Dermis microvascular lymphatic vessel endothelial cell (primary cell): Measurements from ENCODE around the gene CFAP210. TPM values are rescaled to one million over a fixed set of nuclear protein-coding genes. Genes with fewer than 3 reads are reported as not detected.

Experiments
- DNase-seq, 2 donors: peaks; one replicate each; pipeline versions ENCODE4 v3.0.0 to v3.0.0-alpha.2; 2010; ENCODE audit warnings: low read depth in 2 of 2
- total RNA-seq: library from RNA; depleted of rRNA; stranded (reverse); fragments of >200 nt; gene quantifications from 2 replicates; pipeline ENCODE4 v1.2.1, GENCODE V29; 2014

CFAP210 gene, protein sequence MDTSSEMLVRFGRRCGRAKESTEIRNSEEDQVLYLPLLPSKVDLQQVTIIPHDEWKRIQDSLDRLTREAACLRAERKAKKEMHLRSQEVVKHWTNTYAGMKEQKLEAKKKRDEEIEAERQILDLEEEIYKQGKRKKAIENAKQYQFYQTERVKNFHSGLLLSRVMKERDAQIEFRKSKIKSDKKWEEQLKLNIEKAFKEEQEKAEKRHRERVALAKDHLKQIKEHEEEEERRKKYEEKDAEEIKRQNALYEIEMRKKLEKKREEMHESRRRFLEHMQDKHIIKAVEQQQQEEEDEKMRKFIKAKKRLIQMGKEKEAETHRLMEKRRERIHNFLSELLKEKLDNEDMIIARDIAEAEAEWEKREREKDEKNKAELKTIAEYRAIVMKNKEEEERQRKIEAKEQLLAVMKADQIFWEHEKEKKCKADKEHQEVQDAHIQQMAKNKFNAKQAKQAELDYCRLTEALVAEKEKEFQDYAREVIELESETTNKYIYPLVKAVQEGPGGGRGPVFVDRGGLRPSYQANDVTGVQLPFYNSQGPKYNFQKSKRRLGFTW
- not detected in 2 replicates for total RNA-seq

DNA sequence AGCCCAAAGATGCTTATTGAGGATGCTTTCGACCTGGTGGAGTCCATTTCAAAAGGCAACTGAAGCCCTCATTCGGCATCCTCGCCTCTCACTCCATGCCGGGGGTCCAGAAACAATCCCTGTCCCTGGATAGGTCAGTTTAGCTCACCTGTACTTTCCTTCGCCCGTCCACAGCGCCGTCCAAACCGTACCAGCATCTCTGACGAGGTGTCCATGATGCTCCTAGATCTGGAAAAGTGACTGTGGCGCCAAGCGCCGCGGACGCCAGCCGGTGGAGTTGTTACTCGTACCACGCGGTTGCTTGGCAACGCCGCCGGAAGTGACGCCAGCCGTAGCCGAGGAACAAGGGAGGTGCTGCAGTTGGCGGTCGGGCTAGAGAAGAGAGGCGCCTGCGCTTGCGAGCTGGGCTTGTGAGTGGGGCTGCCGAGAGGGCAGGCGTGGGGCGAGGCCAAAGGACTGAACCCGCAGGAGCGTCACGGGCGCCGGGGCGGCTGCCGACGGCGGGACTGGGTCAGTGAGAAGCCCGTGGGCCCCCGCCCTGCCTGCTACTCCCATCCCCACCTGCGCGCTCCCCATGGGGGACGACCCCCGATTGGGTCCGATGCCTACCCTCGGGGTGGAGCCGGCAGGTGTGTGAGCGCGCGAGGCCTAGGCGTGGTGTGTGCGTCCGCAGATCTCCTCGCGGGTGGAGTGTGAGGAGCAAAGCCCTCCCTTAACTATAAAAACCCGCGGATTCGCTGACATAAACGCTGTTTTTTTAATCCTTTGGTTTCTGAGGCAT, at the start of gene CFAP210, which contains the start of gene PHOSPHO2:
TSS of gene CFAP210 (minus strand) at position 293 of the 781 bp plus-strand sequence. CDS start at position 215, 78 bp downstream.
TSS of gene PHOSPHO2 (plus strand) at position 357 of the 781 bp plus-strand sequence. CDS start 6,503 bp downstream, outside the sequence.
- DNase-seq = peak; percentile 94 to 97

- no peak for DNase-seq
Observed at GRCh38 chr2:169743549-169743948, 49.3 kb upstream of the CFAP210 start.

DNA sequence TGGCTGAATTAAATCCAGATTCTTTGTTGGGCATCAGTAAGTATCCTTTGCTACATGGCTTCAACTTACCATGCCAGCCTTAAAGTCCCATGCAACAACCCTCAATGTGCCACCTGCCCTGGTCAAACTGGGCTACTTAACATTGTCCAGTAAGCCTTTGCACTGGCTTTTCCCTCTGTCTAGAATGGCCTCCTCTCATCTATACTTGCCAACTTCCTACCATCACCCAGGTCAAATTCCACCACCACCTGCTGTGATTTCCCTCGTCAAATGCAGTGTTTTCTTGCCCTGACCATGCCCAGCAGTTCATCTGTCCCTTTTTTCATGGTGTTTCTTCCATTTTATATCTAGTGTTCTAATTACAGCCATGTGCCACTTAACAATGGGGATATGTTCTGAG, 45.1 kb upstream of the CFAP210 start:
- no peak for DNase-seq

GRCh38 chr2:169738566-169739229, 44.5 kb upstream of the CFAP210 start:
- no peak for DNase-seq

- peak in 1 of 2 donors; percentile 59 for DNase-seq
Observed at GRCh38 chr2:169736902-169737301, 42.7 kb upstream of the CFAP210 start.

DNA sequence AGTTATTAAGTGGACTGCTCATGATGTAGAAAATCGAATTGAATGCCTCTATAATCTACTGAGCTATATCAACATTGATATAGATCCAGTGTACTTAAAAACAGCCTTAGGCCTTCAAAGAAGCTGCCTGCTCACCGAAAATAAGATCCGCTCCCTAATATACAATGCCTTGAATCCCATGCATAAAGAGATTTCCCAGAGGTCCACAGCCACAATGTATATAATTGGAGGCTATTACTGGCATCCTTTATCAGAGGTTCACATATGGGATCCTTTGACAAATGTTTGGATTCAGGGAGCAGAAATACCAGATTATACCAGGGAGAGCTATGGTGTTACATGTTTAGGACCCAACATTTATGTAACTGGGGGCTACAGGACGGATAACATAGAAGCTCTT, 41.4 kb upstream of the CFAP210 start:
- no peak for DNase-seq

- peak in 1 of 2 donors; percentile 29 for DNase-seq
Observed at GRCh38 chr2:169734169-169734847, 40.1 kb upstream of the CFAP210 start.

DNA sequence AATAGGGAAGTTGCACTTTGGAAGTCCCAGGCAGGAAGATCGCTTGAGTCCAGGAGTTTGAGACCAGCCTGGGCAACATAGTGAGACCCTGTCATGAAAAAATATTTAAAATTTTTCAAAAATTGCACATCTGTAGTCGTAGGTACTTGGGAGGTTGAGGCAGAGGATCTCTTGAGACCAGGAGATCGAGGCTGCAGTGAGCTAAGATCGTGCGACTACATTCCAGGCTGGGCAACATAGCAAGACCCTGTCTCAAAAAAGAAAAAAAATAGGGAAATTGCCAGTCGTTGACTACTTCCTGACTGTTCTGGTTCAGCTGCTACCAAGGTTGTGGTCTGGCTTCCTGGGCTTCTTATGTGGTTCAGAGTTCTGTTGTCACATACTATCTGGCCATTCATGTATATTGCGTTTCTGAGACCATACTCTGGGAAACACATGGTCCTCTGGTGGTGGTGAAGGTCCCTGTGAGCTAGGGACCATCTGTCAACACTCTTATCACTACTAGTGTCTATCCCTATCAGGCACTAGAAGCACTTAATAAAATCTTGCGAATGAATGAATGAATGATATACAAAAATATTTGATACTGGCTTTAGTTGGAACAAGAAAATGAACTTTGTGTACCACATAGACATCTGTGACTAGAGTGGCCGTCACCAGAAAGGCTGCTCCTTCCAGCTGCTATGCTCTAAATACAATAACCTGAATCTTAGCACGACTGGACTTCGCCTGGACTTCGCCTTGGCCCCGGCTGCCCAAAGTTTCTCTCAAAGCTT, 38.6 kb upstream of the CFAP210 start:
- DNase-seq = no peak

- DNase-seq = no peak
Observed at GRCh38 chr2:169732075-169732474, 37.9 kb upstream of the CFAP210 start.

GRCh38 chr2:169729274-169729605, 35.0 kb upstream of the CFAP210 start:
- DNase-seq = no peak

GRCh38 chr2:169727065-169727464, 32.9 kb upstream of the CFAP210 start:
- DNase-seq = no peak

DNA sequence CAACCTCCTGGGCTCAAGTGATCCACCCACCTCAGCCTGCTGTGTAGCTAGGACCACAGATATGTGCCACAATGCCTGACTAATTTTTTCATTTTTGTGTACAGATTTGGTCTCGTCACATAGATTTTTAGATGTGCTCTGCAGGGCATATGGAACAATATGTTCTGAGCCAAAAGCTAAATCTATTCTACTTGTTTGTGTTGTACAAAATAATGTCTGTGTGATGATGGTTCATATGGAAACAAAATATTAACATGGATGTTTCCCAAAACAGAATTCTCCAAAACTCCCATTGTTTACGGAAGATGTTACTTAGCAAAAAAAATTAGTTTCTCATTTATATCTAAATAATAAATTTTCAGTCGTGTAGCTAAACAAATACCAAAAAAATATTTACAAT, 26.8 kb upstream of the CFAP210 start:
- no peak for DNase-seq

DNA sequence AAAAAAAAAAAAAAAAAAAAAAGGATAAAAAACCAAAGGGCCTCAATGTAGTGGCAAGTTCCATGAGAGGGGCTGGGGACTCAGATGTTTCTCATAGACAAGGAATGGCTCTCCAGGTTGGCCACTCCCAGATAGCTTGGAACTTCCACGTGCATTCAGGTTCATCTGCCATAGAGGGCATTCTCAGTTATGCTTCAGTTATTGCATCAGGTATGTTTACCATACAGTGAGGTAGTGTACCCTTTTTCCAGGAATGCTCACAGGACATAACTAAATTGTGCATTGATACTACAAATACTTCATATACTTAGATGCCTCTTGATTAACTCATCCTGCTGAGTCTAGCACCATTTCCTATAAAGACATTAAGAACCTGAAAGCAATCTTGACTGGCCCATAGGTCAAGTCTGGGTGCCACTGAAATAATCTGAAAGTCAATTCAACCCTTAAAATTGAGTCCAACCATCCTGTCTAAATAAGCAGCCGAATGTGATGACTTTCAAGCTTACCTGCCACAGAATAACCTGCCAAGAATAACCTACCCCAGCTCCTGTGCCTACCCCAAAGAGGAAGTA, 24.8 kb upstream of the CFAP210 start:
- no peak for DNase-seq

GRCh38 chr2:169717691-169718063, 23.5 kb upstream of the CFAP210 start:
- no peak for DNase-seq

DNA sequence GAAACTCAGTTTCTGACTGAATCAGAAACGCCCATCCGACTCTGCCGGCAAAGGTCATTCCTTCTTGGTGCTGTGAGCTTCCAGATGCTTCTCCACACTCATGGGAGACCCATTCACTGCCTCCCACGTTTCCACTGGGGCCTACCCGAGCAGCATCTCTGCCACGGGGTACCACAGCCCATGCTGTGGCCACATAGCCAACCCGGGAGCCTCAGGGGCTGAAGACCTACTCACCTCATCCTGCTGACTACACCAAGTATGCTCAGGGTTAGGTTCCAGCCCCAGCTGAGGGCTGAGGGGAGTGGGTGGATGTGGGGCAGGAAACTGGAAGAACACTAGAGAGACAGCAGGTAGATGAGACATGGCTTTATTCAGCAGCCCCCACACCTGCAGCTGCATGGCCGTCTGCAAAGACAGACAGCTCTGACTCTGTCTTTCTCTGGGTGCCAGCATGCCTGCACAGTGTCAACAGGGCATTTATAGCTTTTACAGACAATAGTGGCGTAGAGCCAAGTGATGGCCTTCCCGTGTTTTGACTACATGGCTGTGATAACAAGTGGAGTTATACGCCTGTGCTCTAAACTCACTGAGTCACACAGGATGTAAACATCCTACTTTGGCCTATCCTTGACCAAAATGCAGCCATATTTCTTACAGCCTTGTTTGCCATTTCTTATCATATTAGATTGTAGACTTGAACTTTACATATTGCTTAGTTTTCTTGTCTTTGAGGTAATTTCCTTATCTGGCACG, 22.9 kb upstream of the CFAP210 start:
- DNase-seq = peak; percentile 98

GRCh38 chr2:169716238-169716886, 22.2 kb upstream of the CFAP210 start:
- DNase-seq = peak in 1 of 2 donors; percentile 64

GRCh38 chr2:169715379-169716237, 21.4 kb upstream of the CFAP210 start:
- peak; percentile 73 for DNase-seq

DNA sequence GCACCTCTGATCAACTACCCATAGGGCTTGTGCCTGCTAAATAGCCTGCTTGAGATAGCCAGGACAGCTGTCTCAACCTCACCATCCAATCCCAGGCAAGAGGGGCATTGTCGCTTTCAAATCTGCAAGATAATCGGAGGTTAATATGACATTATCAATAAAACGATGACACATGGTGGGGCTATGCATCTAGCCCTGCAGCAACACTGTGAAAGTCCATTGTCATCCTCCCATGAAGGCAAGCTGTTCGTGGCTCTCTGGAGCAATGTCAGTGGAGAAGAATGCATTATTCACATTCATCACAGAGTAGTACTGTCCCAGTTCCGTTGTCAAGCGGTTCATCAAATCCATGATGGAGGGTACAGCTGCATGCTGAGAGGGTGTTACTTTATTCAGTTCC, 20.5 kb upstream of the CFAP210 start:
- no peak for DNase-seq
